Activated CD4-positive, alpha-beta memory T cell treated with anti-CD3 and anti-CD28 coated beads, Interleukin-2, amount 10 ng/mL, durations not matched to agents 7 days and 5 days (primary cell): ENCODE data around the gene RFFL. TPM values are rescaled to one million over a fixed set of nuclear protein-coding genes. Genes with fewer than 3 reads are reported as not detected.
A peak's percentile ranks its signal among the peaks of the same experiment; 100 is the strongest.
"Not testable (repeated sequence)": the region's sequence is repeated elsewhere in the genome, so short reads cannot be mapped to it uniquely, and the experiment has no call there.

Experiments
- CTCF ChIA-PET: fragments of 350-600 bp; sonication (Branson Sonifier 250); formaldehyde crosslinking; loops from one replicate; lab custom pipeline; 2021; ENCODE audit warnings: antibody characterized with exemption, inconsistent platforms; lab: Charles Lee
- POLR2A ChIA-PET: fragments of 350-600 bp; sonication (Branson Sonifier 250); formaldehyde crosslinking; loops from one replicate; lab custom pipeline; 2021; ENCODE audit warnings: antibody characterized with exemption; lab: Charles Lee
- DNase-seq: peaks from one replicate; pipeline ENCODE4 v3.0.0-alpha.2; 2020
- H3K27ac Mint-ChIP-seq: one replicate; pipeline ENCODE4 v1.8.0; 2021; ENCODE audit warnings: mild to moderate bottlenecking, mixed read lengths
- H3K27me3 Mint-ChIP-seq: one replicate; pipeline ENCODE4 v1.8.0; 2021; ENCODE audit warnings: mixed read lengths
- H3K36me3 Mint-ChIP-seq: one replicate; pipeline ENCODE4 v1.8.0; 2021; ENCODE audit warnings: low read depth, mixed read lengths
- H3K4me1 Mint-ChIP-seq: one replicate; pipeline ENCODE4 v1.8.0; 2021; ENCODE audit warnings: mixed read lengths
- H3K4me3 Mint-ChIP-seq: one replicate; pipeline ENCODE4 v1.8.0; 2021; ENCODE audit warnings: mild to moderate bottlenecking, mixed read lengths
- H3K9me3 Mint-ChIP-seq: one replicate; pipeline ENCODE4 v1.8.0; 2021; ENCODE audit warnings: mixed read lengths
- total RNA-seq, 2 experiments: library from RNA; stranded (reverse); gene quantifications; one replicate each; pipeline ENCODE4 v1.2.3, GENCODE V29; 2021

Gene RFFL
- total RNA-seq, 2 experiments from 2014 or later: 47.3 to 53.9 TPM

DNA sequence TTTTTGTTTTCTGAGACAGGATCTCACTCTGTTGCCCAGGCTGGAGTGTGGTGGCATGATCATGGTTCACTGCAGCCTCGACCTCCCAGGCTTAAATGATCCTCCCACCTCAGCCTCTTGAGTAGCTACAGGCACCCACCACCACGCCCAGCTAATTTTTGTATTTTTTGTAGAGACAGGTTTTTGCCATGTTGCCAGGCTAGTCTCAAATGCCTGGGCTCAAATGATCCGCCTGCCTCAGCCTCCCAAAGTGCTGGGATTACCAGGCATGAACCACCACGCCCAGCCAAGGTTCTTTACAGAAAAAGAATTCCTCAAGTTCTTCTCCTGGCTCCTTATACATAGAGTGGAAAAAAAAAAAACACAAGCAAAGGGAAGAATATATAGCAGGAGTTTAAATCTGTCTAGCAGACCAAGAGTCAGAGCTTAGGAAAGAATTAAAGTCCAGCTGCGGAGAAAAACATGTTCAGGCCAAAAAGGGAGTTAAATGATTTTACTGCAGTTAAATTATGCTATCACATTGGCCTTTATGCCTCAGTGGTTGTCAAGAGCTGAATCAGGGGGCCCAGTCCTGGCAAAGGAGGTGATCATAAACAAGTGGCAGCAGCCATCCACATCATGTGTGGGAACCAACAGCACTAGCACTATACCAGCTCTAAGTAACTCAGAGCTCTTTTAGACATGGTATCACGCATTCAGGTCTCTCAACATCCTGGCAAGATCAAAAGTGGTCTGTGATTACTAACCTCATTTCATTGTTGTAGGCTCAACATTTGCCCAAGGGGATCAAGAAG, 43.9 kb downstream of the RFFL start:
- CTCF ChIA-PET: interaction anchor here (1.5 kb wide), 1 partner anchor 70 kb away, joined by 4 read pairs; no protein-coding TSS in a partner anchor
- no peak for DNase-seq
- Mint-ChIP-seq H3K9me3 (no peaks in the 10 kb centered on the region), H3K27ac (no peak overlapping the region), H3K36me3 (peaks cover 77% of the 10 kb centered on the region), H3K27me3 (no peaks in the 10 kb centered on the region), H3K4me1 (peaks cover 47% of the 10 kb centered on the region), H3K4me3 (no peak overlapping the region)
- POLR2A ChIA-PET: interaction anchor here (0.9 to 1.7 kb wide), 6 partner anchors 15 to 70 kb away, joined by 3 to 6 read pairs (median 4); partner anchors contain the start of gene RFFL

DNA sequence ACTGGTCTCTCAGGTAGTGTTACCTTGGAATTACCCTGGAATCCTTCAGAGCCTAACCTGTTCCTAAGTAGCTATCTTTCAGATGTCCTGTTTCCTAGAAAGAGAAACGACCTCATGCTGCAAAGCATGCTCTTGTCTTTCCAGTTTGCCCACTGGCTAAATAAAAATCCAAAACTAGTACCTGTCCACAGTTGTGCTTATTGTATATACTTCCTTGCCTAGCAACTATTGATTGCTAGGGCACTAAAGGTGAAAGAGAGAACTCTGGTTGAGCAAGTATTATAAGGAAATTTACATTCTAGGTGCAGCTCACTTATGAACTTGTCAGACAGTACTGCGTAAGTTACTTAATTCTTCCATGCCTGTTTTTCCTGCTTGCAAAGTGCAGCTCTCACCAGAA, 44.7 kb downstream of the RFFL start:
- H3K27ac Mint-ChIP-seq: no peak overlapping the region
- DNase-seq: no peak

DNA sequence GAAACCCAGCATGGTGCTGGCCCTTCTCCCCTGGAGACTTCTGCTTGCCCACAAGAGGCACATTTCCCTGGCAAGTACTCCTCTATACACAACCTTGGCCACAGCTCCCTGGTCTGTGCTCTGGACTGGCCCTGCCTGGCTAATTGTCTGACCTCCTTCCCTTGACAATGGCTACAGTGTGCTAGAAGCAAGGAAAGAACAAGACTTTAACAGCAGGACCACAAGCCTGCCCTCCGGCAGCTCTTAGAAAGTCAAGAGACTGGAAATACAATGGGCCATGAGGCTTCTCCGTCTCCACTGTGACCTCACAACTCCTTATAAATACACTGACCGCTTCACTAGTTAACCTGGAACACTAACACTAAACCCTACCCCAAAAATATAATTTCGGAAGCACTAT, 46.5 kb downstream of the RFFL start:
- Mint-ChIP-seq H3K4me3 (no peak overlapping the region), H3K4me1 (peaks cover 21% of the 10 kb centered on the region), H3K9me3 (no peaks in the 10 kb centered on the region), H3K36me3 (peaks cover 73% of the 10 kb centered on the region), H3K27me3 (no peaks in the 10 kb centered on the region), H3K27ac (peak overlapping the region; percentile 21)
- no peak for DNase-seq
- ChIA-PET CTCF (no interaction called here), POLR2A (no interaction called here)

More for the DNA sequence above, 44.7 kb downstream of the RFFL start:
- no peaks in the 10 kb centered on the region for H3K27me3 Mint-ChIP-seq
- POLR2A ChIA-PET: interaction anchor here (0.9 to 1.7 kb wide), 7 partner anchors 9 to 71 kb away, joined by 3 to 6 read pairs (median 3); partner anchors contain the start of gene RFFL
- H3K4me1 Mint-ChIP-seq: peaks cover 39% of the 10 kb centered on the region
- peaks cover 74% of the 10 kb centered on the region for H3K36me3 Mint-ChIP-seq
- no peak overlapping the region for H3K4me3 Mint-ChIP-seq
- no peaks in the 10 kb centered on the region for H3K9me3 Mint-ChIP-seq
- CTCF ChIA-PET: interaction anchor here (1.0 to 1.5 kb wide), 2 partner anchors 10 to 71 kb away, joined by 3 to 4 read pairs; no protein-coding TSS in a partner anchor

DNA sequence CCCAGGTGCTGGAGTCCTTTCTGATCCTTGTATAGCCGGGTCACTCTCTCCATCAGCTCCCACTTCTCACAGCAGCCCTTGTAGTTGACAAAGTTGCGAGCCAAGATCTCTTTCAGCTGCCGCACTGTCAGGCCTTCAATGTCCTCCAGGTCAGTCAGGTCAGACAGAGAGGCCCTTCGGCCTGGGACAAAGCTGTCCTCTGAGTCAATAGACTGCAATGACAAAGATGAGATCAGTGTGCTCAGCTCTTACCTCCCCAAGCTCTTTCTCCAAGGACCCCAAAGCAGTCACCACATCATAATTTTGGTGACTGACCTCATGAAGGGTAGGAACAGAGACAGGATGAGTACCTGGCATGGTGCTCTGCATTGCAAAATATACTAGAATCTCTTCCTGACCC, 47.1 kb downstream of the RFFL start:
- ChIA-PET CTCF (no interaction called here), POLR2A (interaction anchor here (1.0 kb wide), 1 partner anchor 17 kb away, joined by 3 read pairs; no protein-coding TSS in a partner anchor)
- no peaks in the 10 kb centered on the region for H3K27me3 Mint-ChIP-seq
- no peaks in the 10 kb centered on the region for H3K9me3 Mint-ChIP-seq
- no peak for DNase-seq
- peaks cover 73% of the 10 kb centered on the region for H3K36me3 Mint-ChIP-seq
- no peak overlapping the region for H3K4me3 Mint-ChIP-seq
- H3K4me1 Mint-ChIP-seq: peaks cover 15% of the 10 kb centered on the region
- H3K27ac Mint-ChIP-seq: no peak overlapping the region

DNA sequence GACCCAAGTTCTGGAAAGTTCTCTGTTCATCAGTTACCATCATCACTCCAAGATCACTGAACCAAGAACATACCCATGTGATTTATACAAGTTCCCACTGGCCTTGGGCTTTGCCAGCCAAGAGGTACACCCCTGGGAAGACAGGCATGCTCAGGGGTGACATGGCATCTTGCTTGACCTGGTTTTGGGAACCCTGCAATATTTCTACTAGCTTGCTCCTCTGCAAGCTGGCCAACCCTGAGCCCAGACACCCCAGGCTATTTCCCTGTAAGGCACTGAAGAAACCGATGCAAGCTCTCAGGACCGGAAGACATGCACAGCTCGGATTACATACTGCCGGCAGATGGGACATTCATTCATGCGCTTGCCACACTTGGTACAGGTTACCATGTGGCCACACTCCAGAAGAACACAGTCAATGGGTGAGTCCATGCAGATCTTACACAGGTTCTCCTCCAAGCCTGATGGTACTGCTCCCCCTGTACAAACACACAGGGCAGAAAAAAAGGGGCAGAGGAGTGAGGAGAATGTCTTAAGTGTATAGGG, 51.8 kb downstream of the RFFL start:
- H3K27ac Mint-ChIP-seq: no peak overlapping the region
- POLR2A ChIA-PET: interaction anchor here (1.1 to 3.2 kb wide), 2 partner anchors 11 to 51 kb away, joined by 3 to 24 read pairs; no protein-coding TSS in a partner anchor

DNA sequence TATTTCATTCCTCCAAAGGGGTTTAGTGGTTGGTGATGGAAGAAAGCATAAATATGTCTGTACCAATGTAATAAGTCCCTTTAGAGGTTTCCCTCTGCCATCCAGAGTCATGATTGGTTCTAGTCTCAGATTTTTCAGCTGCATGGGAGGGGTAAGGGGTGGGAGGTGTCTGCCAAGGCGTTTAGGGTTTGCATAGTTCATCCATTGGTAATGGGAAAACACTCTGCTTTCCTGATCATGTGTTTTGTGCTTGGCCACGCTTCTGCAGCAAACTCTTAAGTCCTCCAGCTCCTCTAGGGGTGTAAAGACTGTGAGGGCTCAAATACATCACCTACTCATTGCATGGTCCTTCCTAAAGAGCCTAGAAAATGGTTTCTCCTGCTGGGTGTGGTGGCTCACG, 53.4 kb downstream of the RFFL start:
- ChIA-PET CTCF (interaction anchor here (2.0 kb wide), 1 partner anchor 80 kb away, joined by 9 read pairs; no protein-coding TSS in a partner anchor), POLR2A (interaction anchor here (1.3 to 1.5 kb wide), 2 partner anchors 8 to 13 kb away, joined by 3 to 6 read pairs; no protein-coding TSS in a partner anchor)
- Mint-ChIP-seq H3K27me3 (no peaks in the 10 kb centered on the region), H3K4me3 (no peak overlapping the region), H3K9me3 (no peaks in the 10 kb centered on the region), H3K4me1 (no peaks in the 10 kb centered on the region), H3K36me3 (peaks cover 63% of the 10 kb centered on the region), H3K27ac (no peak overlapping the region)
- DNase-seq: no peak

More for the DNA sequence above, 51.8 kb downstream of the RFFL start:
- H3K4me3 Mint-ChIP-seq: no peak overlapping the region
- CTCF ChIA-PET: interaction anchor here (2.9 kb wide), 1 partner anchor 52 kb away, joined by 10 read pairs; the partner anchor contains the start of gene RFFL
- no peak for DNase-seq
- H3K4me1 Mint-ChIP-seq: no peaks in the 10 kb centered on the region
- H3K27me3 Mint-ChIP-seq: no peaks in the 10 kb centered on the region
- H3K36me3 Mint-ChIP-seq: peaks cover 76% of the 10 kb centered on the region
- H3K9me3 Mint-ChIP-seq: no peaks in the 10 kb centered on the region

DNA sequence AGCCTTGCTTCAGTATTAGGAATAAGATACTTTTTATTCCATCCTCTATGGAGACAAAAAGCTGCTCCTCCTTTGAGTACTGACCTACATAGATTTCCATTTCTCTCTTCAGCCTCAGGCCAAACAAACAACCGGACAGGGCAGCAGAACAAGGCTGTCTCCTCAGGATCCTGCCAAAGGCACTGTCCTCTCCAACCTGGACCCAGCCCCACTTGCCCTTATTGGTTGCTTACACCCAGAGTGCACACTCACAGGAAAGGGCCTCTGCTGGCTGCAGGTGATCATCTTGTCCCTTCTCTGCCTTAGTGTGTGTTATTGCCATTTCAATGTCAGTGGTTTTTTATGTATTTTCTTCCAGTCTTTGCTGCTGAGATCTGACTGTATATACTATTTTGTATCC, 56.5 kb downstream of the RFFL start:
- H3K27ac Mint-ChIP-seq: no peak overlapping the region
- no peak overlapping the region for H3K4me3 Mint-ChIP-seq
- ChIA-PET CTCF (no interaction called here), POLR2A (interaction anchor here (1.3 kb wide), 1 partner anchor 112 kb away, joined by 3 read pairs; no protein-coding TSS in a partner anchor)
- H3K9me3 Mint-ChIP-seq: no peaks in the 10 kb centered on the region
- no peaks in the 10 kb centered on the region for H3K27me3 Mint-ChIP-seq
- no peak for DNase-seq
- no peaks in the 10 kb centered on the region for H3K4me1 Mint-ChIP-seq
- H3K36me3 Mint-ChIP-seq: peaks cover 68% of the 10 kb centered on the region

DNA sequence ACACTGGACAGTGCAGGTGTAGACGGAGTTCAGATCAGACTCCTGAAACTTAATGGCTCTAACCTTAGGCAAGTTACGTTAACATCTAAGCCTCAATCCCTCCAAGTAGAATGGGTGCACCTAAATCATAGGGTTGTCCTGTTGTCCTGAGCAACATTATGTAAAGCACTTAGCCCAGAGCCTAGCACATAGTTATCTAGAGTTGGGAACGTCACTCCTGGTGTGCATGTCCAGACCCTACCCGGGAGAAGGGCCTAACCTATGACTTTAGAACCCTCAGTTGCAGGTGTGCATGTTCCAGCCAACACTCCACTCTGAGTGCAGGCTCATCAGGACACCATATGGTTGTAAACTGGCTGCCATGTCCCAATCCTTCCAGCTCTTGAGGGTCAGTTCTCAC, 57.2 kb downstream of the RFFL start:
- H3K4me3 Mint-ChIP-seq: no peak overlapping the region

DNA sequence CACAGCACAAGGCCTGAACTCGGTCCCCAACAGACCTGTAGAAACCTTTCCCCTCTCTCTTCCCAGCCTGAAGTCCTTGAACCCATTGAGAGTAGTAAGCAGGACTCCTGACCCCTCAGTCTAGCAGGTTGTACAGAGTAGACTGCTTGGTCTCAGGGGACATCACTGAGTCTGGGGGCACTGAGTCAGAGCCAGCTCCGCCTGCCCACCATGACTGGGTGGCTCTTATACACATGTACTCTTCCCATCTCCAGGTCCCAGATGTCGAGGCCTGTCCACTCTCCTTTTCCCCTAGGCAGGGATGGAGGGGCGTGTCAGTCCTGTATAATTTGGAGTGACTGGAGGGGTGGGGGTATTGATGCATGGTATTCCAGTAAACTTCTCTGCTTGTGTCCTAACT, 59.7 kb downstream of the RFFL start:
- Mint-ChIP-seq H3K27ac (no peak overlapping the region), H3K4me3 (no peak overlapping the region), H3K9me3 (no peaks in the 10 kb centered on the region), H3K36me3 (peaks cover 42% of the 10 kb centered on the region), H3K27me3 (no peaks in the 10 kb centered on the region), H3K4me1 (no peaks in the 10 kb centered on the region)
- no peak for DNase-seq
- ChIA-PET POLR2A (interaction anchor here (0.5 to 1.1 kb wide), 2 partner anchors 43 to 86 kb away, joined by 3 to 4 read pairs; no protein-coding TSS in a partner anchor), CTCF (interaction anchor here (0.6 kb wide), 1 partner anchor 112 kb away, joined by 3 read pairs; no protein-coding TSS in a partner anchor)

More for the DNA sequence above, 57.2 kb downstream of the RFFL start:
- Mint-ChIP-seq H3K36me3 (peaks cover 64% of the 10 kb centered on the region), H3K4me1 (no peaks in the 10 kb centered on the region), H3K27me3 (no peaks in the 10 kb centered on the region), H3K27ac (no peak overlapping the region), H3K9me3 (no peaks in the 10 kb centered on the region)
- no peak for DNase-seq
- ChIA-PET POLR2A (interaction anchor here (1.3 kb wide), 1 partner anchor 113 kb away, joined by 3 read pairs; no protein-coding TSS in a partner anchor), CTCF (no interaction called here)

DNA sequence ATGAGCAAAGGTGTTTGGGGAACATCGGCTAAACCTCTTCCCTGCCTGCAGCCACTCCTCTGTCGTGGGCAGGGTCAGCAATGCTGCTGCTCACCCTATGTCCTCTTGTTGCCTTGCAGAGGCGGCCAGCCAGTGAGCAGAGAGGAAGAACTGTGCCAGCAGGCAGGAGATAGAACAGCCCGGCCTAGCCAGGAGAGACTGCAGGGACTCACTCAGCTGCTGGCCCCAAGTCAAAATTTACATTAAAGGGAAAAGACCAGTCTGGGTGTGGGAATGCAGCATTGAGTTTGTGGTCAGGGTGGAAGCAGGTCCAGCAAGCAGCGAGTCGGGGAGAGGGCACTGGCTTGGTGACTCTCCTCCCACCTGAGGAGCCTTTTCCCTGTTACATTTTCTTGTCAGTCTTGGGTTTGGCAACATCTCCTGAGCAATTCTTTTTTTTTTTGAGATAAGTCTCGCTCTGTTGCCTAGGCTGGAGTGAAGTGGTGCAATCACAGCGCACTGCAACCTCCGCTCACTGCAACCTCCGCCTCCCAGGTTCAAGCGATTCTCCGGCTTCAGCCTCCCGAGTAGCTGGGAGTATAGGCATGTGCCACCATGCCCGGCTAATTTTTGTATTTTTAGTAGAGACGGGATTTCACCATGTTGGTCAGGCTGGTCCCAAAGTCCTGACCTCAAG, 60.5 kb downstream of the RFFL start:
- H3K4me1 Mint-ChIP-seq: peaks cover 5% of the 10 kb centered on the region
- no peak for DNase-seq
- H3K27ac Mint-ChIP-seq: no peak overlapping the region
- POLR2A ChIA-PET: interaction anchor here (1.1 to 1.3 kb wide), 3 partner anchors 20 to 116 kb away, joined by 4 to 7 read pairs (median 4); partner anchors contain the start of gene RAD51D
- H3K4me3 Mint-ChIP-seq: no peak overlapping the region
- no peaks in the 10 kb centered on the region for H3K9me3 Mint-ChIP-seq
- CTCF ChIA-PET: no interaction called here
- peaks cover 41% of the 10 kb centered on the region for H3K36me3 Mint-ChIP-seq
- no peaks in the 10 kb centered on the region for H3K27me3 Mint-ChIP-seq

DNA sequence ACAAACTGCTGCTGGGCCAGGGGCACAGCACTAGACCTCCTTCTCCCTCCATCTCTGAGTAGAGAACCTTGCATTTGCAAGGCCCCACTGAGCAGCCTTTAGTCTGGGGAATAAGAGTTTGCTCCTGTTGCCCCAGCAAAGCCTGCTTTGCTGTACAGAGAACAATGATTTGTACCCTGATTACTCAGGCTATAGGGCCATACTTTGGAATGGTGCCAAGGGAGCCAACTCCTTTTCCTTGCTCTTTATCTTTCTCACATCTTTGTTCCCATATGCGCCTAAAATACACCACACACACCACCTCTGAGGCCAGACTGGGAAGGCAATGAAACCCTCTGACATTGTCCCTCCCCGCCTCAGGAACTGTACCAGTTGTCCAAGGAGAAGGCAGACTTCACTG, 62.0 kb downstream of the RFFL start:
- POLR2A ChIA-PET: interaction anchor here (1.2 to 3.3 kb wide), 2 partner anchors 21 kb away, joined by 3 to 13 read pairs; no protein-coding TSS in a partner anchor
- no peak overlapping the region for H3K27ac Mint-ChIP-seq
- H3K9me3 Mint-ChIP-seq: no peaks in the 10 kb centered on the region

DNA sequence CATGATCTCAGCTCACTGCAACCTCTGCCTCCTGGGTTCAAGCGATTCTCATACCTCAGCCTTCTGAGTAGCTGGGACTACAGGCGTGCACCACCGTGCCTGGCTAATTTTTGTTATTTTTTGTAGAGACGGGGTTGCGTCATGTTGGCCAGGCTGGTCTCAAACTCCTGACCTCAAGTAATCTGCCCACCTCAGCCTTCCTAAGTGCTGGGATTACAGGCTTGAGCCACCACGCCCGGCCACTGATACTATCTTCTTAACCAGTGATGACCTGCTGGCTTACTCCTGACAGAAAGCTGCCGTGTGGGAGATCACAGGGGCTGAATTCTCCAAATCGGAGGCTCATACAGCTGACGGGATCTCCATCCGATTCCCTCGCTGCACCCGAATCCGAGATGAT, 62.5 kb downstream of the RFFL start:
- POLR2A ChIA-PET: interaction anchor here (1.2 to 4.8 kb wide), 3 partner anchors 20 to 118 kb away, joined by 3 to 29 read pairs (median 13); partner anchors contain the start of gene RAD51D
- H3K36me3 Mint-ChIP-seq: peaks cover 37% of the 10 kb centered on the region
- DNase-seq, H3K9me3 Mint-ChIP-seq, H3K4me3 Mint-ChIP-seq, H3K27me3 Mint-ChIP-seq, H3K4me1 Mint-ChIP-seq, H3K27ac Mint-ChIP-seq: not testable (repeated sequence)
- CTCF ChIA-PET: interaction anchor here (2.9 to 12.7 kb wide), 3 partner anchors 21 to 118 kb away, joined by 17 to 123 read pairs (median 41); partner anchors contain the start of genes FNDC8 and RAD51D

More for the DNA sequence above, 62.0 kb downstream of the RFFL start:
- H3K4me1 Mint-ChIP-seq: peaks cover 6% of the 10 kb centered on the region
- no peaks in the 10 kb centered on the region for H3K27me3 Mint-ChIP-seq
- CTCF ChIA-PET: interaction anchor here (0.9 to 6.0 kb wide), 2 partner anchors 88 to 120 kb away, joined by 3 to 41 read pairs; partner anchors contain the start of gene FNDC8
- no peak overlapping the region for H3K4me3 Mint-ChIP-seq
- H3K36me3 Mint-ChIP-seq: peaks cover 33% of the 10 kb centered on the region
- DNase-seq: no peak
